NCI-H146 treated with DMSO at 0.1 percent for 48 hours (cell line): ENCODE results near the gene HIVEP2.

Experiments
- DNase-seq: peaks from one replicate; lab custom pipeline; 2025; ENCODE audit not compliant: unreplicated experiment; lab: John Stamatoyannopoulos, UW

HIVEP2 gene

DNA sequence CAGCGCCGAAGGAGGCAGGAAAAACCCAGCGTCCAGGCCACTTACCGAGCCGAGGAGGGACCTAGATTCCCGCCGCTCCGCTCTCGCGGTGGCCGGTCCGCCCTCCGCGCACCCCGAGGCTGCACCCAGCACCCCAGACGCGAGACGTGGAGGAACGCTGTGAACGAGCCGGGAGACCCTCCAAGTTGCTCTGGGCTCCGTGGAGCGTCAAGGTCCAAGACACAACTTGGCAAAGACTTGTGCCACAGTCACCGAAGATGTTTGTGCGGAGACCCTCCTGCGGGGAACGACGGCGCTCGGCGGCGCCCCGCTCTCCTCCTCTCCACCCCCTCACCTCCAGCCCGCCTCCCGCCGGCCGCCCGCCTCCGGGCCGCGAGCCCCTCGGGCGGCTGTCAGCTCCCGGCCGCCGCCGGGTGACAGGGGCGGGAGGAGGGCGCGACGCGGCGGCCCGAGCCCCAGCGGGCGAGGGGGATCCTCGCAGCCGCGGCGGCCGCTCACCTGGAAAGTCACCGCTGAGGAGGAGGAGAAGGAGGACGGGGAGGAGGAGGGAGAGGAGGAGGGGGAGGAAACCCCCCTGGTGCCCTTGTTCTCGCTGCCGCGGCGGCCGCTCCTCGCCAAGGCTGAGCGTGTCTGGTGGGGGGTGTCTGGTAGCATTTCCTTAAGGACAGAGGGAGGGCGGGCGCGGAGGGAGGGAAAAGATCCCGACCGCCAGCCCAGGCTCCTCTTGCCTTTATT lies 637 bp upstream of the HIVEP2 start:
- DNase-seq = no peak

DNA sequence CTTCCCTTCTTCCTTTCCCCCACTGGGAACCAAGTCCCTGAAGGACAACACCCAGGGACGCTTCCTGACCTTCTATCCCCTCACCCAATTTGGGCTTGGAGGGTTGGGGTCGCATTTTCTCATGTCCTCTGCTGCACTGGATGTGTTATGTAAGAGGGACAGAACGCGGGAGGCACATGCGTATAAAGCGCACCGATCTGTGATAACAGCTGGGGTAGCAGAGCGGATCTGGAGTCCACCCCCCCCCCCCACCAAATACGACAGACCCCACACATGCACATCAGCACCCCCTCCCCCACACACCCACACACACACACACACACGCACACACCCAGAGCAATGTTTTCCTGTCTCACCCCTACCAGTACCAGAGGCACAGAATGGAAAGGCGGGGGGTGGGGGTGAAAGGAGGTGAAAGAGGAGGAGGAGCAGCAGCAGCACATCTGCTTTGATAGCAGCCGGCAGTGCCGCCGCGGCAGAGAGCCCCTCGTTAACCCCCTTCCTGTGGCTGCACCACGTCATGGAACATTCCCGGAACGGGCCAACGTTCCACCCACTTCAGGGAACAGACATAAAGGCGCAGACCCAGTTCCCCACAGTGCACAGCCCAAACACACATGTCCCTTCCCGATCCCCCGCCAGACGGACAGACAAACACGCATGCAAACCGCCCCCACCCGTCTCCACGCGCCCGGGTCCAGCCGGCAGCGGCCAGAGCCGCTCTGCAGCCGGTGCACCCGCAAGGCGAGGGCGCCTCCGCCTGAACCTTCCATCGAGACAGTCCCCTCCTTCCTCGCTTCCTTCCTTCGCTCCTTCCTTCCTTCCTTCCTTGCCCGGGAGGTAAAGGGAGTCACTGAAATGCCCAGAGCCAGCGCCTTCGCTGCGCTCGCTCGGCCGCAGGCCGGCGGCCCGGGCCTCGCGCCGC lies 590 bp downstream of the HIVEP2 start:
- DNase-seq = no peak

DNA sequence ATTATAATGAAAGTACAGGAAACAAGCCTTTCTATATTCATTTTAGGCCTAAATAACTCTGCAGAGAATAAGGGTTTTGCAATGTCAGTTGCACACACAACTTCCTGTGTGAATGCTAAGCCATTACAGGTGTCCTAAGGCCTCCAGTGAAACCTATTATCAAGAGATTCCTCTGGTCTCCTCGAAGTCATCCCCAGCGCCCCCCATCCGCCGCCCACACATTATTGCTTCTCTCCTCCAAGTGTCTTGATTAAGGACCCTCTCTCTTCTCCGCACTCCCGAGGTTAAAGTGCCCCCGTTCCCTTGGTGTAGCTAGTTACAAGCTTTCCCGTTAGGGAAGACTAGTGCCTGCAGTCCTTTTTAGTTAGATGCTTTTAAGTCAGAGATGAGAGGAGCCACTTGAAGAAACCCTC lies 1.3 kb downstream of the HIVEP2 start:
- DNase-seq = no peak

DNA sequence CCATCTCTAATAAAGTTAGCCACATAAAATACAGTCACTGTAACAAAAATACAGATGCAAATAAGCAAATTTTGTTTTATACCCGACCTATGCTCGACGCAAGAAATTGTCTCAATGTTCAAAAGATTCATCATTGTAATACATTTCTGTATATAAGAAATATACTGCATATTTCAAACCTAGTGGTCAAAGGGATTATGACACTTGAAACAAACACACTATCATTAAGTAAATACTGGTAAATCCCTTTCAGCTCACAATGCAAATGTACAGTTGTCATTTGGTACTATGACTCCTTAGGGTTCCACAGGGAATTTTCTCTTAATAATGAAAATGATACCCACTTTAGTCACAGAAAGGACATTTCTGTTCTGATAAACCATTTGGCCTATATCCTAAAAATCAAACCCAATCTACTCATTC lies 2.2 kb downstream of the HIVEP2 start:
- no peak for DNase-seq

DNA sequence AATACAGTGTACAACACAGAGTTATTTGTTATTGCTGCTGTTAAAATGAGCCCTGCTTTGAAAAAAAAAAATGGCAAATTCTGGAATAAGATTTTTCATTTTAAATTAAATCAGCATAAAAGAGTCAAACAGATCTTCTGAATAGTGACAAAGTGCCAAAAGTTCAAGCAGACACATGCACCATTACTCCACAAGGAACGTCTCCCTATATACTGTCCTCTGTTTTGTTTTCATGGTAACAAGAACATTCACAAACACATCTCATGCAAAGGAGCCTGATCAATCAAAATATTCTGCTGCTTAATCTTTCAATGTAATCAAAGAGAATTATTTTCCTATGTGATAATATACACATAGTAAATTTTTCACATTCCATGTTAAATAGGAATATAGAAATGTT lies 2.7 kb downstream of the HIVEP2 start:
- no peak for DNase-seq

DNA sequence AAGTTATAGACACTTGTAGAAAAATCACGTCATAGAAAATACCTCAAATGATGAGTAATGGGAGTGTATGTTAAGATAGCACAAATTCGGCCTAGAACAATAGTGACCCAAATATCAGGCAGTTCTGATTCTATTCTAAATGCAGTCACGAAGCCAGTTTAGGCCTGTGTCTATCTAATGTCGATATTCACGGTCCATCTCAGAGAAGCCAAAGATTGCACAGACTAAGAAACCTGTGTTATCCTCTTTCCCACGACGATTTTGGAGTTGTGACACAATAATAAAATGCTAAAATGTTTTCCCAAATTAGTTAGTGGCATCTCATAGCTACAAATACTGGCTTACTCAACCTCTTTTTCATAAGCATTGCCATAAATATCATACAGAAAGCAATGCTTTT lies 4.0 kb downstream of the HIVEP2 start:
- no peak for DNase-seq

DNA sequence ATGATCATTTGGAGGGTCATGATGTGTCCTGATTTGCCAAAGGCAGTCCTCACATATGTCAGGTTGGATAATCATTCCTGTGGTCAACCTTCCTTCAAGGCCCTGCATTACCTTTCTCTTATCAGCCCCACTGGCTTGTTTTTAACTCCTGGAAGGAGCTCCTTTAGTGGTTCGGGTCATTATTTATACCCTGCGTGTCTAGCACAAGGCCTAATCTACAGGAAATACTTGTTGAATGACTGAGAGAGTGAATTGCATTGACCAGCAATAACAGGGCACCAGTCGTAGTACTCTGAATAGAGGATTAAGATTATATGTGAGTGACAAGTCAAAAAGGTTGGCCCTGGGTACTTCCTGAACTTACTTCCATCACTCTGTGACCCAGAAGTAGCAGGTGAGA lies 4.5 kb downstream of the HIVEP2 start:
- DNase-seq = no peak

DNA sequence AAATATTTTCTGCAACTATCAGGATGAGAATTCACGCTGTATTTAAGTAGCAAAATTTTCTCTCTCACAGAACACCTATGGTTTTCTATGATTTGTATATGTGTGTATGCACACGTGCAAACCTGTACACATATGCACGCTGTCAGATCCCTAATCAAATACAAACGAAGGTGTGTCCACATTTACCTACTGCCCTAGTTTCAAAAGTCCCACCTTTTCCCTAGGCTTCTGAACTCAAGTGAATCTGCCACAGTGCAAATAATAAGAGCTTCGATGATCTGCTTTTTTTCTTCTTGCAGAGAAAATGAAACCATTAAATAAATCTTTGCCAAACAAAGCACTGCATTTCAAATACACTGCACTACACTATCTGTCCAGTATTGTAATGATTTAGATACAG lies 6.5 kb downstream of the HIVEP2 start:
- DNase-seq = no peak

DNA sequence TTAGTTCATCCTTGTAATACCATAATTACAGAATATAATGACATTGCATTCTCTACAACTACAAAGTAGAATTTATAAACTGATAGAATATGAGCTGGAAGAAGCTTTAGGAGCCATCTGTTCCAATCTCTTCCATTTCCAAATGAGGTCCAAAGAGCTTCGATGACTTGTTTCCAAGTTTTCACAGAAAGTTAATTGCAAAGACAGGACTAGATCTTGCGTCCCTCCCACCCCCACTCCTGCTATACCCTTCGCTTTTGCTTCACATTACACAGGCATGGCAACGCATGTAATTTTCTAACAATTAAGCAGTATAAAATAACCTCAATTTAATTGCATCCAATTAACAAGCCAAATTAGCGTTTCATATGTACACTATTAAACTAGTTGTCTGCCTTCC lies 7.0 kb downstream of the HIVEP2 start:
- DNase-seq = no peak

DNA sequence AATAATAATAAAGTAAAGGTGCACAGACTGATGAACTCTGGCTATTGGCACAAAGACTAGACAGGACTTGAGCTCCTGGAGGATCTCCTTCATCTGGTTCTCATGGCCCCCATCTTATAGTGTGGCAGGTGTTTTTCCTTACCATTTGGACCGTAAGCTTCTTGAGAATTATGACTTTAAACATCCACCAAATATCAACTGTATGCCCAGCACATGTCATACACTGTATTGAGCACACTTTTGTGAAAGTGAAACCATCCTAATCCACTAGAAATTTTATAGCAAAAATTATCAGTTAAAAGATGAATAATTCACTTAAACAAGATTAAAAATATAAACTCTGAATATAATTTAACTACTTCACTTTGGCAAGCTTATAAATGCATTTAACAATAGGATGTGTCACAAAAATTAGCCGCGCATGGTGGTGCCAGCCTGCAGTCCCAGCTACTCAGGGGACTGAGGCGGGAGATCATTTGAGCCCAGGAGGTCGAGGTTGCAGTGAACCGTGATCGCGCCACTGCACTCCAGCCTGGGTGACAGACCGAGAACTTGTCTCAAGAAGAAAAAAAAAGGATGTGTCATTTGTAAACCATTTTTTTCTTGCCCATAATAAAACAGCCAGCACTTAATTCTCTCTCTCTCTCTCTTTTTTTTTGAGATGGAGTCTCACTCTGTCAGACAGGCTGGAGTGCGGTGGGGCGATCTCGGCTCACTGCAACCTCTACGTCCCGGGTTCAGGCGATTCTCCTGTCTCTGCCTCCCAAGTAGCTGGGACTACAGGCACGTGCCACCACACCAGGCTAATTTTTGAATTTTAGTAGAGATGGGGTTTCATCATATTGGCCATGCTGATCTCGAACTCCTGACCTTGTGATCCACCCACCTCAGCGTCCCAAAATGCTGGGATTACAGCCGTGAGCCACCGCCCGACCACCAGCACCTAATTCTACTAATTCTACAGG lies 9.1 kb downstream of the HIVEP2 start:
- DNase-seq = no peak

DNA sequence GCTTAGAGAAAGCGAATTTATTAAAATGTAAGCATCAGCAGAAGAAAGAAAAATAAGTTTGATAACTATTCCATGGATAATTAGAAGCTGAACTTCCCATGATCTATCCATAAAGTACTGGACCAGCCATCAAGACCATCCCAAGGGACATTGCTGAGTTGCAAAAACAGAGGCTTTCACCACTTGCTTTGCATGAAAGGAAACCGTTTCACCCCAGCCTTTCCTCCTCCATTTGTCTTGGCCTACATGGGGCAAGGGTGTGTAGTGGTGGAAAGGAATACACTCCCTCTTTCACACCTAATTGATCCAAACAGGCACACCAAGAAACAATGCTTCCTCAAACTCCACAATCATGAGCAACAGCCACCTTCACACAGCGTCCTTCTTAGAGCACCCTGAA lies 10.4 kb downstream of the HIVEP2 start:
- DNase-seq = no peak

DNA sequence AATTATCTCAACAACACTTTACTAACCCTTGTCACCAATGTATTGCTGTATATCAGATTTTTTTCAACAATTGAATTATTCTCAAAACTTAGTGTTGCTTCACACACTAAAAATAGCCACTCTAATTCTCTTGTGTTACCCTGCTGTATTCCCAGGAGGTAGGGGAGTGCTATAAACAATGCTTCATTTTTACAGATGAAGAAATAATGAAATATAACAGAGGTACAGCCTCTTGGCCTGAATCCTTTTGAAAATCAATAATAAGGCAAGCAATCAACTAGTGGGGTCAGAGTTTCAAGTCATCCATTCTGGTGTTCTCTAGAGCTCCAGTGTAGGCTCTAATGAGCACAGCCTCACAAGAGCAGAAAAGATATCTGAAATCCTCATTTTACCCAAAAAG lies 10.9 kb downstream of the HIVEP2 start:
- no peak for DNase-seq

DNA sequence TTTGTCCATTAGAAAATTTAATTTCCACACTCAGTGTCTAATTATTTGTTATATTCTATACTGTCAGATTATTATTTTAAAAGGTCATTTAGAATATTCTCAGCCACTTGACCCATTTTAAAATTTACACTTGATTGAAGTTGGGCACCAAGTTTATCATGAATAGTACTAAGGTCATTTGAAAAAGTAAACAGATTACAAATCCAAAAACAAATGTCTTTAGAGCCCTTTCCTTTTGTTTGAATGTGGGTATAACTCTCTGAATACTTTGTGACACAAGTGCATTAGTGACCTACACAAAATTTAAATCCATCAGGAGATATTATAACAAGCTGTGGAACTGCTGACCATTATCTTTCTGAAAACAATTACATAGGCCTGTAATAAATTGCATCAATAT lies 11.3 kb downstream of the HIVEP2 start:
- no peak for DNase-seq

DNA sequence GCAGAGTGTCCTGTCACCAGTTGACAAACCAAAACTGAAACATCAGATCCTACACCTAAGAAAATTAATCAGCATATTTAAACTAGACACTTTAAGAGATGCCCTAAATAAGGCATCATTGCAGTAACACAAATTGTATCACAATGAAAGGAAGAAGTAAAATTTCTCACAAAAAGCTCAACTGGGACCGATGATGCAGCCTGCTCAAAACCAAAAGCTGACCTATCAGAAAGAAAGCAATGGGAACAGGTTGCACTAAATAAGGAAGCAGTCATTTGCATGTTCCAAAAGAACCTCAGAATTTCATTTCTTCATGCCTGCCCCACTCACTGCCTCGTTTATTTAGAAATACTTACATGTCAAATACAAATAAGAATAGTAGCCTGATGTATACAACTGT lies 12.1 kb downstream of the HIVEP2 start:
- DNase-seq = no peak

DNA sequence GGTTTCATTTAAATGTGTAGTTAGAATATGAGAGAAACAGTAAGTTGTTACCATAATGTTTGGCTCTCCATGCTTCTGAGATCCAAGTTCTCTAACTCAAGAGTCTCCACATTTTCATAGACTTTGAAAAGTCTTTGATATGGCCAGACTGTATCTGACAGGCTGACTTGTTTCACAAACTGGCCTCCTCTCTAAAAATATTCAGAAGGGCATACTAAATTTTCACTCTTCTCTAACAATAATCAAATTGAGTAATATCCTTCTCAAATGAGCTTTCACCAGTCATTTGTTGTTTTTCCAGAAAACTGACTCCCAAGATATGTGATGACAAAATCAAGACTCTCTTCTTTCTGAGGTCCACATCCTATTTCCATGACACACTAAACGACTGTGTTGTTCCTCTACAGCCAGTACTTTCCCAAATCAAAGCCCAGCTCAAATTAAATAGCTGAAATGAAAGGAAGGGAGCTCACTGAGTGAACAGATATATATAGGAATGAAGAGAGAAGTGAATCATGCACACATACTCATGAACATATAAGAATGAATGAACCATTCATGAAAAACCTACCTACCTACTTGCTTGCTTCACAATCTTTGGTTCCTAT lies 15.1 kb downstream of the HIVEP2 start:
- no peak for DNase-seq

DNA sequence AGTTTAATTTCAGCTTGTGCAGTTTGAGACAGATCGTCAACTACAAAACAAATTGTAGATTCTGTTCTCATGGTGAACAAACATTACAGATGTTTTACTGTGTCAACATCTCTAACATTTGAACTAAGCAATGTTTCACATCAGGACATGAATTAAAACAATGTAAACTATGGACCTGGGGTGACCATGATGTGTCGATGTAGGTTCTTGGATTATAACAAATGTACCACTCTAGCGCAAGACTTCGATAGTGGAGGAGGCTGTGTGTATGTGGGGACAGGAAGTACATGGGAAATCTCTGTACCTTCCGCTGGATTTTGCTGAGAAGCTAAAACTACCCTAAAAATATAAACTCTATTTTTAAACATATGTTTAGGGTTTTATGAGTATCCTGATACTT lies 17.1 kb downstream of the HIVEP2 start:
- no peak for DNase-seq

DNA sequence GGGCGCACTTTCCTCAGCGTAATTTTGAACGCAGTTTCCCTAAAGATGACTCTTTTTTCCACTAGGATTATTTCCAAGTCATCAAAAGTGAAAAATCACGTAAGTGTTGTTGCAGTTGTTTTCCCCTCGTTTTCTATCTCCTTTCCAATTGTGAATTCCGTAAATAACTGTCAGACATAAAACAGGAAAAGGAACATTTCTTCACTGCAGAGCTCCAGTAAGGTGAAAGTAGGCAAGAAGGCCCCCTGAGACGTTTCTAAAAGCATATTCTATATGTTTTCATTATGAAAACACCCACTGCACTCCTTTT lies 17.8 kb downstream of the HIVEP2 start:
- DNase-seq = no peak

DNA sequence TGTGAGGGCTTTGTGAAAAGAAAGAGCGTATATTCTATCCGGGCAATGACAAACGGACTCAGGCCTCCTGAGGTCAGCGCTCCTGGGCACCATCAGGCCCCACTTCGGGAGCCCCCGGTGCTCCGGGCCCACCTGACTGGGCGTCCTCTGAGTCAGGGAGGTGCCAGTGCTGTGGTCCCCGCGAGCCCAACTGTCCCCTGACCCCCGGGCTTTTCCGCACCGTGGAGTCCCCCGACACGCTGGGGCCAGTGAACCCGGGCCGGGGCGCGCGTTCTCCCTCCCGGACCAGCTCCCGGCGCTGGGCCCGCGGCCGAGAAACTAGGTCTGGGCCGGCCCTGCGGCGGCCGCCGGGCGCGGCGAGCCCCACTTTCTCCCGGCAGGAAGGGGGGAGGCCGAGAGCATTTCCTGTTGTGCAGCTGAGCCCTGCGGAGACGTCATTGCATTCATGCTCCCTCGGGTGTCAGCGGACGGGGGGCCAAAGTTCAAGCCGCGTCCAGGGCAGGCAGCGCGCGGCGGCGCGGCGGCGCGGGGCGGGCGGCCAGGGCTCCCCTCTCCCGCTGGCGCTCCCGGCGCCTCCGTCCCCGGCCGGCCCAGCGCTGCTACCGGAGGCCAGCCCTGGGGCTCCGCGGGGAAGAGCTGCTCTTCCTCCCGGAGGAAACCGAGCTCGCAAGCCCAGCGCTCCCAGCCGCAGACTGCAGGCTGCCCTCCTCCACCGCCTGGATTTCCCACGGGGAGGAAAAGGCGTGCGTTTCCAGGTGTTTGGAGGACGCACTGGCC lies 18.3 kb downstream of the HIVEP2 start:
- no peak for DNase-seq

DNA sequence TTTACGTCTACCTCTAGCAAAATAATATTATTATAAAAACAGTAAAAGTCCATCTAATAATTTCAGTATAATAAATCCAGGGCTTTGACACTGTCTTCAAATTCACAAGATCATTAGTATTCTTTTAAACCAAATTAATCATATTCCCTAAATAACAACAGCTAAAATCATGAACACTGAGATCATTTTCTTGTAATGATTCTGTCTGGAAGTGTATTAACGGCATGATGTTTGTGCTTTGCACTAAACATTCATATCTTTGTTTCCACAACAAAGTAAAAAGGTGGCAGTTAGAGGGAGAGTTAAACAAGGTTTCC lies 18.8 kb downstream of the HIVEP2 start:
- DNase-seq = no peak

DNA sequence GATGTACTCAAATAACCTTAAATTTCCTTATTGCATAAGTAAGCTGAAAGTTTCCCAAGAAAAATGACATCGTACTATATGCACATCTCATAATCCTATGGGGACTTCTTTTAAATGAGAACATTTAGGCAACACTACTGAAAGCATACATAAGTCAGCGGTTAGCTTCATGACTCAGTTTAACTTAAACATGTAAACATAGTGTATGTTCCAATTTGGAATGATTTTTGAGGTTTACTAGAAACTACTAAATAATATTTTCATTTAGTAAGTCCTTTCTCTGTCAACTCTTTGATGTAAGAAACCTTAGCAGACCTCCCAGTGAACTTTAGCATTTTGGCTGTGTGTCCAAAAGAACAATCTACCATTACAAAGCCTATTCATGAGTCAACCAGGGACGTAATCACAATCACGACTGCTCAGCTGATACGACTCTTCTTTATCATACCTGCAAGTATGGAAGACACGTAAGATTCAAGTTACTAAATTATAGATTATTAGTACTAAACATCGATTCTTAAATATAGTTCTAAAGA lies 19.3 kb downstream of the HIVEP2 start:
- DNase-seq = no peak
